Measurements from ENCODE around the gene OSBPL3. TPM values are rescaled to one million over a fixed set of nuclear protein-coding genes. Genes with fewer than 3 reads are reported as not detected.

Gene OSBPL3
- total RNA-seq, 1 experiment from 2014 or later: 36.8 TPM

DNA sequence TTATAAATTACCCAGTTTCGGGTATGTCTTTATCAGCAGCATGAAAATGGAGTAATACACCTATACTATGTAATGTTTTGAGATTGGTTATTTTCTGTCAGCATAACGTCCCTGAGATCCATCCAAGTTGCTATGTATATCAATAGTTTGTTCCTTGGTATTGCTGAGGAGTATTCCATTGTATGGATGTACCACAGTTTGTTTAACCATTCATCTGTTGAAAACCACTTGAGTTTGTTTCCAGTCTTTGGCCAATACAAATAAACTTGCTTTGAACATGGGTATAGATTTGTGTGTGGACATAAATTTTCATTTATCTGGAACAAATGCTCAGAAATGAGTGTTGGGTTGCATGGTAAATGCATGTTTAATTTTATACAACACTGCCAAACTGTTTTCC is 119.4 kb downstream of the OSBPL3 start (continued):
- TF ChIP-seq YY1 (IDR thresholded peaks at IDR 0.05; ENCODE audit: extremely low read depth, insufficient replicate concordance, low read depth, low read length) (no peak), JUND (IDR thresholded peaks at IDR 0.05) (no peak), EZH2 (IDR thresholded peaks at IDR 0.05) (no peak), ZFX (IDR thresholded peaks at IDR 0.05) (no peak), EGR1 (IDR thresholded peaks at IDR 0.05; ENCODE audit: low read depth) (no peak), ELF1 (IDR thresholded peaks at IDR 0.05; ENCODE audit: borderline replicate concordance, low read depth) (no peak), CBX3 (IDR thresholded peaks at IDR 0.05; ENCODE audit: low read depth) (no peak)
- TF ChIP-seq, protein P1, sequence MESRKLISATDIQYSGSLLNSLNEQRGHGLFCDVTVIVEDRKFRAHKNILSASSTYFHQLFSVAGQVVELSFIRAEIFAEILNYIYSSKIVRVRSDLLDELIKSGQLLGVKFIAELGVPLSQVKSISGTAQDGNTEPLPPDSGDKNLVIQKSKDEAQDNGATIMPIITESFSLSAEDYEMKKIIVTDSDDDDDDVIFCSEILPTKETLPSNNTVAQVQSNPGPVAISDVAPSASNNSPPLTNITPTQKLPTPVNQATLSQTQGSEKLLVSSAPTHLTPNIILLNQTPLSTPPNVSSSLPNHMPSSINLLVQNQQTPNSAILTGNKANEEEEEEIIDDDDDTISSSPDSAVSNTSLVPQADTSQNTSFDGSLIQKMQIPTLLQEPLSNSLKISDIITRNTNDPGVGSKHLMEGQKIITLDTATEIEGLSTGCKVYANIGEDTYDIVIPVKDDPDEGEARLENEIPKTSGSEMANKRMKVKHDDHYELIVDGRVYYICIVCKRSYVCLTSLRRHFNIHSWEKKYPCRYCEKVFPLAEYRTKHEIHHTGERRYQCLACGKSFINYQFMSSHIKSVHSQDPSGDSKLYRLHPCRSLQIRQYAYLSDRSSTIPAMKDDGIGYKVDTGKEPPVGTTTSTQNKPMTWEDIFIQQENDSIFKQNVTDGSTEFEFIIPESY (IDR thresholded peaks at IDR 0.05; ENCODE audit: extremely low read depth, insufficient replicate concordance, low read length): no peak
- TF ChIP-seq, protein P2, sequence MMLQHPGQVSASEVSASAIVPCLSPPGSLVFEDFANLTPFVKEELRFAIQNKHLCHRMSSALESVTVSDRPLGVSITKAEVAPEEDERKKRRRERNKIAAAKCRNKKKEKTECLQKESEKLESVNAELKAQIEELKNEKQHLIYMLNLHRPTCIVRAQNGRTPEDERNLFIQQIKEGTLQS (IDR thresholded peaks at IDR 0.05): no peak
- TF ChIP-seq, protein P3, sequence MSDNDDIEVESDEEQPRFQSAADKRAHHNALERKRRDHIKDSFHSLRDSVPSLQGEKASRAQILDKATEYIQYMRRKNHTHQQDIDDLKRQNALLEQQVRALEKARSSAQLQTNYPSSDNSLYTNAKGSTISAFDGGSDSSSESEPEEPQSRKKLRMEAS (IDR thresholded peaks at IDR 0.05): no peak

DNA sequence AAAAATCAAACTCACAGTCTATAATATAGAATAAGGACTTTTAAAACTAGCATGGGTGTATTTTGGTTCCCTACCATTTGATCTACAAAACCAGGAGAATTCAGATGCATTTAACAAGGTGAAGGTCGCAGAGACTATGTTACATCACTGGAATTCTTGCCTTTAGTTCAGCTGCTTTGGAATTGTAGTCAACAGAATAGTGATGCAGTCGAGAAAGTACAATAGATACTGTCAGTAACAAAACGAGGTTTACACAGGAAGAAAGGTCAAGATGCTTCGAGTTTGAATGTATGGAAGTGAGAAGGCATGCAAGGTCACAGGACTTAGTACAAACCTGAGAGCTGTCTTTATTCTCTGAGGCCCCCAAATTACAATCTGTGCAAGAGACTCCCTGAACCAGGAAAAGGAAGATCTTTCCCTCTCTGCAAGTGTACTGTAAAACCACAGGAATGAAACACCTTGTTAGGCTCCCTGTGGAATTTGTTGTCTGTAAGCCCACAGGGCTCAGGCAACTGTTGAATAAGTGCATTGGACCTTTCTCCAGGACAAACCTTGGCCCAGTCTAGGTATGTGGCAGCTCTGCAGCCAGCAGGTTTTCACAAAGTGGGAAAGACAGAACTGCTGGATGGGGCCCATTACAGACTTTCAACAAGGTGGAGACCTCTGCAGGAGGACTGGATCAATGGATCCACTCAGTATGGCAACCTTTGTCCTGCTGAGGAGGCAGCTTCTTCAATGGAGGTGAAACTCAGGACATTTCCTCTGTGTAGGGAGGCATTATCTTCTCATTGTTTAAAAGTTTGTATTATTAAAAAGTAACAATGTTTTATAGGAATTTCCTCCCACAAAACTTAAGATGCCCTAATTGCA is 121.6 kb downstream of the OSBPL3 start:
- H3K9ac ChIP-seq (ENCODE audit: low read length): no peak overlapping the region
- no peak overlapping the region for H3K4me3 ChIP-seq (replicated peaks in 1 of 2; ENCODE audit: low read depth in 1 of 2, low read length in 2 of 2)
- DNase-seq (ENCODE audit: low read depth, low spot score) (no peak), ATAC-seq (peak; percentile 22; the same call in 1 of the 2 replicates)
- H3K9me3 ChIP-seq (ENCODE audit: control insufficient read depth in 1 of 2, insufficient read depth in 1 of 2, low read depth in 1 of 2, low read length in 2 of 2): no peaks in the 10 kb centered on the region
- H3K4me1 ChIP-seq (ENCODE audit: control insufficient read depth in 1 of 2, insufficient read depth in 2 of 2, low read length in 2 of 2): peaks cover 0 to 2% of the 10 kb centered on the region in 2 experiments; a peak in 2 of 4 replicates
- ChIA-PET POLR2A (no interaction called here), CTCF (no interaction called here), RAD21 (ENCODE audit: low non-redundant PET in 1 of 2, low total read pairs in 2 of 2, uncharacterized antibody in 2 of 2, unreplicated experiment in 2 of 2) (no interaction called here)
- H3K9me2 ChIP-seq (ENCODE audit: insufficient read depth): no peaks in the 10 kb centered on the region
- intact Hi-C loops (cut with micrococcal nuclease): no loop called here
- no peaks in the 10 kb centered on the region for H3K79me2 ChIP-seq (ENCODE audit: insufficient read depth, low read length)
- TF ChIP-seq TCF7L2 (IDR thresholded peaks at IDR 0.05; ENCODE audit: borderline replicate concordance, extremely low read depth, insufficient read depth, insufficient read length) (no peak), RAD21 (IDR thresholded peaks at IDR 0.05; ENCODE audit: low read depth) (peak; percentile 13; the same call in 1 of the 2 replicates)
- H3K27ac ChIP-seq (ENCODE audit: low read depth, low read length): no peak overlapping the region
- BruUV-seq (replicated peaks): no TSS peak
- no peaks in the 10 kb centered on the region for H3K27me3 ChIP-seq (ENCODE audit: insufficient read depth, low read length)
- H2AFZ ChIP-seq (ENCODE audit: low read depth, low read length, poor library complexity, severe bottlenecking): no peak overlapping the region
- H4K20me1 ChIP-seq (ENCODE audit: insufficient read depth): no peaks in the 10 kb centered on the region
- H3K36me3 ChIP-seq (ENCODE audit: control insufficient read depth in 1 of 2, insufficient read depth in 2 of 2, low read length in 2 of 2): peaks cover 0 to 24% of the 10 kb centered on the region in 2 experiments; a peak in 2 of 4 replicates
- no peak overlapping the region for H3K4me2 ChIP-seq (ENCODE audit: low read length)

Data from HCT116 (cell line).